WI38 (cell line): ENCODE measurements around the gene FGD4.

ENCODE experiments used
- H3K4me3 ChIP-seq: 2 replicates; pipeline ENCODE4 v1.5.1; 2011; ENCODE audit warnings: low read depth, mild to moderate bottlenecking, control low read depth, low read length
- CTCF ChIP-seq: IDR thresholded peaks from 2 replicates; pipeline ENCODE4 v1.5.1; 2012; ENCODE audit warnings: low read depth, mild to moderate bottlenecking, control low read depth, low read length

Gene FGD4

GRCh38 chr12:32399370-32400113 is at the start of gene FGD4:
TSS of gene FGD4 (plus strand) at chr12:32399558.
- TF ChIP-seq CTCF = peak; percentile 30; the same call in 1 of the 2 replicates
- peak within 1 kb of the TSS; percentile 63 for H3K4me3 ChIP-seq

- no peak for TF ChIP-seq CTCF
- no peak overlapping the region for H3K4me3 ChIP-seq
Measured at GRCh38 chr12:32353540-32353939, 45.8 kb upstream of the FGD4 start.

GRCh38 chr12:32357601-32358249 is 41.6 kb upstream of the FGD4 start:
- no peak for TF ChIP-seq CTCF

GRCh38 chr12:32360956-32361355 is 38.4 kb upstream of the FGD4 start:
- H3K4me3 ChIP-seq = no peak overlapping the region
- no peak for TF ChIP-seq CTCF

More at GRCh38 chr12:32357601-32358249, 41.6 kb upstream of the FGD4 start:
- no peak overlapping the region for H3K4me3 ChIP-seq

- no peak for TF ChIP-seq CTCF
Measured at GRCh38 chr12:32362892-32363291, 36.5 kb upstream of the FGD4 start.

GRCh38 chr12:32365473-32366064 is 33.8 kb upstream of the FGD4 start:
- peak; percentile 70 for TF ChIP-seq CTCF
- H3K4me3 ChIP-seq = no peak overlapping the region

More at GRCh38 chr12:32362892-32363291, 36.5 kb upstream of the FGD4 start:
- no peak overlapping the region for H3K4me3 ChIP-seq

- no peak overlapping the region for H3K4me3 ChIP-seq
- no peak for TF ChIP-seq CTCF
Measured at GRCh38 chr12:32366714-32367113, 32.6 kb upstream of the FGD4 start.
